Gastroesophageal sphincter (tissue), 3 donors: Measurements from ENCODE around the gene PROC.

ENCODE experiments used
- EP300 ChIP-seq: sonication (generic); formaldehyde crosslinking; IDR thresholded peaks from one replicate; pipeline ENCODE4 v1.6.1; 2017; ENCODE audit warnings: antibody characterized with exemption, mild to moderate bottlenecking
- POLR2A ChIP-seq, 2 donors: fragments of 450-650 bp; IDR thresholded peaks; one replicate each; pipeline ENCODE4 v1.6.1; 2017; ENCODE audit warnings: antibody characterized with exemption in 2 of 2, mild to moderate bottlenecking in 2 of 2, moderate library complexity in 1 of 2
- POLR2AphosphoS5 ChIP-seq: sonication (generic); formaldehyde crosslinking; IDR thresholded peaks from one replicate; pipeline ENCODE4 v1.6.1; 2017; ENCODE audit warnings: antibody characterized with exemption
- TF ChIP-seq, protein P1 (sequence below), 4 experiments: fragments of 200-600 bp in 2 of 4; fragments of 450-650 bp in 2 of 4; sonication (generic) in 1 of 4; IDR thresholded peaks; one replicate each; pipeline ENCODE4 v1.5.1; 2017 to 2019; ENCODE audit warnings: antibody characterized with exemption in 4 of 4, mild to moderate bottlenecking in 2 of 4, moderate library complexity in 2 of 4

DNA sequence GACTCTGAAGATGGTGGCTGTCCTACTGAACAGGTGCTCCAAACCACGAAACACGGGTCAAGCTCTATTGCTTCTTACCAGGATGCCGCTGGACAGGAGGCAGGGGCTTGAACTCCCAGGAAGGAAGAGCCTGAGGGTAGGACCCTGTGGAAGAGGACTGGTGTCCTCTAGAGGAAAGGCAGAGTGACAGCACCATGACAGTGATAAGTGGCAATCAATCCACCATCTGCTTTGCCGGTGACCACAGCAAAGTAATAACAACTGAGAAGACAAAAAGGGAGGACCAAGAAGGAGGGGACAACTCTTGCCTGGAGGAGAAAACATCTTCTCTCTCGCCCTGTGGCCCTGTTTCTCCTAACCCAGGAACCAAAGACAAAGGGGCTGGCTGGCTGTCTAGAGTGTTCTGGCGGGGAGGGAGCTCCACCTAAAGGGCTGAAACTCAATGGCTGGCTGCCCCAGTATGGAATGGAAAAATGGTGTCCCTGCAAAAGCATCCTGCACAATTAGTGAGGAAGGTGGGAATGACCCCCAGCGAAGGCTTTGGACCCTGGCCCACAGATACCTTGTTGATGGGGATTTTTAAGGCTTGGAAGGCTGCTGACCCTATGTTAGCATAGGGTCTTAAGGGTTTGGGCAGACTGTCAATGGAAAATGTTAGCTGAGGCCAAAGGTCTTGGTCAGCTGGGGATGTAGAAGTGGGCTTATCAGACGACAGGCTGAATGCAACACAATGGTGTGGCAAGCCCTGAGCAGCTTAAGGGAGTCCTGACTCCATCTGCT lies 35.4 kb downstream of the PROC start:
- TF ChIP-seq, protein P1, sequence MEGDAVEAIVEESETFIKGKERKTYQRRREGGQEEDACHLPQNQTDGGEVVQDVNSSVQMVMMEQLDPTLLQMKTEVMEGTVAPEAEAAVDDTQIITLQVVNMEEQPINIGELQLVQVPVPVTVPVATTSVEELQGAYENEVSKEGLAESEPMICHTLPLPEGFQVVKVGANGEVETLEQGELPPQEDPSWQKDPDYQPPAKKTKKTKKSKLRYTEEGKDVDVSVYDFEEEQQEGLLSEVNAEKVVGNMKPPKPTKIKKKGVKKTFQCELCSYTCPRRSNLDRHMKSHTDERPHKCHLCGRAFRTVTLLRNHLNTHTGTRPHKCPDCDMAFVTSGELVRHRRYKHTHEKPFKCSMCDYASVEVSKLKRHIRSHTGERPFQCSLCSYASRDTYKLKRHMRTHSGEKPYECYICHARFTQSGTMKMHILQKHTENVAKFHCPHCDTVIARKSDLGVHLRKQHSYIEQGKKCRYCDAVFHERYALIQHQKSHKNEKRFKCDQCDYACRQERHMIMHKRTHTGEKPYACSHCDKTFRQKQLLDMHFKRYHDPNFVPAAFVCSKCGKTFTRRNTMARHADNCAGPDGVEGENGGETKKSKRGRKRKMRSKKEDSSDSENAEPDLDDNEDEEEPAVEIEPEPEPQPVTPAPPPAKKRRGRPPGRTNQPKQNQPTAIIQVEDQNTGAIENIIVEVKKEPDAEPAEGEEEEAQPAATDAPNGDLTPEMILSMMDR (IDR thresholded peaks at IDR 0.05): no peak
- TF ChIP-seq POLR2AphosphoS5: no peak
- no peak for TF ChIP-seq POLR2A (IDR thresholded peaks at IDR 0.05)
- no peak for TF ChIP-seq EP300
